HepG2 (cell line): Measurements from ENCODE around the gene ZNF740. TPM values are rescaled to one million over a fixed set of nuclear protein-coding genes. Genes with fewer than 3 reads are reported as not detected.

ENCODE experiments used
- ARID5B ChIP-seq: IDR thresholded peaks from 2 replicates; pipeline ENCODE4 v1.4.0; 2020; ENCODE audit warnings: mild to moderate bottlenecking, missing genetic modification reagents
- FOXC1 ChIP-seq: sonication (generic); formaldehyde crosslinking; IDR thresholded peaks from 2 replicates; pipeline ENCODE4 v1.8.0; 2022; ENCODE audit warnings: mild to moderate bottlenecking, missing genetic modification reagents, borderline replicate concordance
- KDM2A ChIP-seq: sonication (generic); formaldehyde crosslinking; IDR thresholded peaks from 2 replicates; pipeline ENCODE4 v1.4.0; 2020; ENCODE audit warnings: low read depth, missing genetic modification reagents, borderline replicate concordance
- KLF12 ChIP-seq: sonication (generic); formaldehyde crosslinking; IDR thresholded peaks from 2 replicates; pipeline ENCODE4 v1.4.0; 2020; ENCODE audit warnings: missing genetic modification reagents, borderline replicate concordance
- KLF15 ChIP-seq: sonication (generic); formaldehyde crosslinking; IDR thresholded peaks from 2 replicates; pipeline ENCODE4 v1.8.1; 2023; ENCODE audit warnings: borderline replicate concordance, mild to moderate bottlenecking, inconsistent platforms, missing genetic modification reagents, mixed read lengths
- RBAK ChIP-seq: sonication (generic); formaldehyde crosslinking; IDR thresholded peaks from 2 replicates; pipeline ENCODE4 v1.5.1; 2020; ENCODE audit warnings: mild to moderate bottlenecking, missing genetic modification reagents
- RNF2 ChIP-seq: fragments of 450-650 bp; conservative IDR thresholded peaks from 2 replicates; pipeline ENCODE4 v1.6.1; 2016; ENCODE audit warnings: low read depth
- SRSF4 ChIP-seq: fragments of 200-400 bp; formaldehyde crosslinking; IDR thresholded peaks from one replicate; pipeline ENCODE4 v1.6.1; 2018; ENCODE audit warnings: mild to moderate bottlenecking, low read depth, low read length, moderate library complexity; ENCODE audit not compliant: poor library complexity, severe bottlenecking
- ZFP37 ChIP-seq: sonication (generic); formaldehyde crosslinking; IDR thresholded peaks from 2 replicates; pipeline ENCODE4 v1.4.0; 2020; ENCODE audit warnings: missing genetic modification reagents, borderline replicate concordance
- ZNF180 ChIP-seq: sonication (generic); formaldehyde crosslinking; IDR thresholded peaks from 2 replicates; pipeline ENCODE4 v1.4.0; 2020; ENCODE audit warnings: low read depth, missing genetic modification reagents, borderline replicate concordance
- ZNF263 ChIP-seq: sonication (generic); formaldehyde crosslinking; IDR thresholded peaks from 2 replicates; pipeline ENCODE4 v1.4.0; 2020; ENCODE audit warnings: missing genetic modification reagents
- ZNF687 ChIP-seq: sonication (generic); formaldehyde crosslinking; IDR thresholded peaks from 2 replicates; pipeline ENCODE4 v1.5.1; 2020; ENCODE audit warnings: mild to moderate bottlenecking, missing genetic modification reagents, moderate library complexity
- polyA plus RNA-seq, 8 experiments: library from polyadenylated mRNA; depleted of rRNA in 3 of 8; stranded (reverse) in 7 of 8; unstranded in 1 of 8; fragments of >200 nt; fragmentation: Illumina TruSeq in 4 of 8; extraction: Trizol in 4 of 8; gene quantifications; 2 replicates each; pipeline versions ENCODE4 v1.2.1 to v1.2.3, GENCODE V29; 2011 to 2016; ENCODE audit warnings: low read depth in 4 of 8, missing spikeins in 1 of 8, mixed read lengths in 1 of 8; ENCODE audit not compliant: insufficient read depth in 1 of 8
- total RNA-seq, 5 experiments: library from RNA; depleted of rRNA; stranded (reverse); fragments of >200 nt; fragmentation: Illumina TruSeq; extraction: Trizol; gene quantifications; 2 replicates each; pipeline ENCODE4 v1.2.3, GENCODE V29; 2016; ENCODE audit warnings: low read depth in 1 of 5
- TF ChIP-seq, protein P1 (sequence below): sonication (generic); formaldehyde crosslinking; IDR thresholded peaks from 2 replicates; pipeline ENCODE4 v1.5.0; 2020; ENCODE audit warnings: mild to moderate bottlenecking, missing genetic modification reagents, borderline replicate concordance
- TF ChIP-seq, protein P2 (sequence below), 2 experiments: sonication (generic) in 1 of 2; formaldehyde crosslinking in 1 of 2; IDR thresholded peaks; 2 replicates each; pipeline versions ENCODE4 v1.5.1 to v1.6.1; 2011 to 2020; ENCODE audit warnings: borderline replicate concordance in 1 of 2, low read depth in 1 of 2, low read length in 1 of 2, mild to moderate bottlenecking in 1 of 2, missing genetic modification reagents in 1 of 2, moderate library complexity in 1 of 2

Gene ZNF740
- total and polyA plus RNA-seq, 2 of the 13 experiments (the other 11 are each of a cell fraction or from before 2014, with no cell fraction given) = 16.9 to 19.0 TPM

GRCh38 chr12:53213348-53213747 lies 32.8 kb downstream of the ZNF740 start (continued):
- TF ChIP-seq, protein P1, sequence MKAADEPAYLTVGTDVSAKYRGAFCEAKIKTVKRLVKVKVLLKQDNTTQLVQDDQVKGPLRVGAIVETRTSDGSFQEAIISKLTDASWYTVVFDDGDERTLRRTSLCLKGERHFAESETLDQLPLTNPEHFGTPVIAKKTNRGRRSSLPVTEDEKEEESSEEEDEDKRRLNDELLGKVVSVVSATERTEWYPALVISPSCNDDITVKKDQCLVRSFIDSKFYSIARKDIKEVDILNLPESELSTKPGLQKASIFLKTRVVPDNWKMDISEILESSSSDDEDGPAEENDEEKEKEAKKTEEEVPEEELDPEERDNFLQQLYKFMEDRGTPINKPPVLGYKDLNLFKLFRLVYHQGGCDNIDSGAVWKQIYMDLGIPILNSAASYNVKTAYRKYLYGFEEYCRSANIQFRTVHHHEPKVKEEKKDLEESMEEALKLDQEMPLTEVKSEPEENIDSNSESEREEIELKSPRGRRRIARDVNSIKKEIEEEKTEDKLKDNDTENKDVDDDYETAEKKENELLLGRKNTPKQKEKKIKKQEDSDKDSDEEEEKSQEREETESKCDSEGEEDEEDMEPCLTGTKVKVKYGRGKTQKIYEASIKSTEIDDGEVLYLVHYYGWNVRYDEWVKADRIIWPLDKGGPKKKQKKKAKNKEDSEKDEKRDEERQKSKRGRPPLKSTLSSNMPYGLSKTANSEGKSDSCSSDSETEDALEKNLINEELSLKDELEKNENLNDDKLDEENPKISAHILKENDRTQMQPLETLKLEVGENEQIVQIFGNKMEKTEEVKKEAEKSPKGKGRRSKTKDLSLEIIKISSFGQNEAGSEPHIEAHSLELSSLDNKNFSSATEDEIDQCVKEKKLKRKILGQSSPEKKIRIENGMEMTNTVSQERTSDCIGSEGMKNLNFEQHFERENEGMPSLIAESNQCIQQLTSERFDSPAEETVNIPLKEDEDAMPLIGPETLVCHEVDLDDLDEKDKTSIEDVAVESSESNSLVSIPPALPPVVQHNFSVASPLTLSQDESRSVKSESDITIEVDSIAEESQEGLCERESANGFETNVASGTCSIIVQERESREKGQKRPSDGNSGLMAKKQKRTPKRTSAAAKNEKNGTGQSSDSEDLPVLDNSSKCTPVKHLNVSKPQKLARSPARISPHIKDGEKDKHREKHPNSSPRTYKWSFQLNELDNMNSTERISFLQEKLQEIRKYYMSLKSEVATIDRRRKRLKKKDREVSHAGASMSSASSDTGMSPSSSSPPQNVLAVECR (CRISPR knock-in tag) = 0 out of 2 replicates have a peak, but pooled peaks have one; percentile 35
- TF ChIP-seq RBAK (CRISPR knock-in tag) = no peak
- TF ChIP-seq ZFP37 = no peak
- TF ChIP-seq SRSF4 = no peak
- TF ChIP-seq ZNF180 (CRISPR knock-in tag) = no peak
- no peak for TF ChIP-seq KLF15
- peak; percentile 65 for TF ChIP-seq ZNF687 (CRISPR knock-in tag)
- TF ChIP-seq FOXC1 = 0 out of 2 replicates have a peak, but pooled peaks have one; percentile 30
- TF ChIP-seq KDM2A (CRISPR knock-in tag) = peak; percentile 59; the same call in 1 of the 2 replicates
- TF ChIP-seq RNF2 = no peak
- TF ChIP-seq, protein P2, sequence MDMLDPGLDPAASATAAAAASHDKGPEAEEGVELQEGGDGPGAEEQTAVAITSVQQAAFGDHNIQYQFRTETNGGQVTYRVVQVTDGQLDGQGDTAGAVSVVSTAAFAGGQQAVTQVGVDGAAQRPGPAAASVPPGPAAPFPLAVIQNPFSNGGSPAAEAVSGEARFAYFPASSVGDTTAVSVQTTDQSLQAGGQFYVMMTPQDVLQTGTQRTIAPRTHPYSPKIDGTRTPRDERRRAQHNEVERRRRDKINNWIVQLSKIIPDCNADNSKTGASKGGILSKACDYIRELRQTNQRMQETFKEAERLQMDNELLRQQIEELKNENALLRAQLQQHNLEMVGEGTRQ (IDR thresholded peaks at IDR 0.05; ENCODE audit: low read depth, low read length) = no peak
- TF ChIP-seq, protein P2 (CRISPR knock-in tag; IDR thresholded peaks at IDR 0.05; ENCODE audit: borderline replicate concordance) = no peak
- TF ChIP-seq ZNF263 (CRISPR knock-in tag) = no peak
- TF ChIP-seq KLF12 (CRISPR knock-in tag) = no peak
- 0 out of 2 replicates have a peak, but pooled peaks have one; percentile 19 for TF ChIP-seq ARID5B (CRISPR knock-in tag)
